Mesenchymal stem cell (in vitro differentiated cells and primary cell): ENCODE measurements around the gene TMEM108.

Experiments
- DNase-seq: peaks from one replicate; pipeline ENCODE4 v3.0.0-alpha.2; 2013
- H2AFZ ChIP-seq: one replicate; pipeline ENCODE4 v1.6.1; 2013; ENCODE audit warnings: low read depth, mild to moderate bottlenecking, control low read depth, inconsistent platforms, low read length, moderate library complexity
- H2AK5ac ChIP-seq: 2 replicates; pipeline ENCODE4 v1.6.1; 2013; ENCODE audit warnings: low read length, moderate library complexity, mild to moderate bottlenecking, inconsistent platforms; ENCODE audit not compliant: severe bottlenecking
- H2BK120ac ChIP-seq: one replicate; pipeline ENCODE4 v1.6.1; 2013; ENCODE audit warnings: low read depth, mild to moderate bottlenecking, inconsistent platforms, low read length, moderate library complexity
- H2BK12ac ChIP-seq, 2 experiments: one replicate each; pipeline ENCODE4 v1.6.1; 2013; ENCODE audit warnings: inconsistent platforms in 2 of 2, low read length in 2 of 2, mild to moderate bottlenecking in 2 of 2, moderate library complexity in 2 of 2, control low read depth in 1 of 2
- H2BK15ac ChIP-seq: one replicate; pipeline ENCODE4 v1.6.1; 2013; ENCODE audit warnings: mild to moderate bottlenecking, low read depth, inconsistent platforms; ENCODE audit not compliant: poor library complexity, severe bottlenecking
- H2BK5ac ChIP-seq: 2 replicates; pipeline ENCODE4 v1.6.1; 2013; ENCODE audit warnings: low read depth, mild to moderate bottlenecking, low read length, control low read depth, inconsistent platforms; ENCODE audit not compliant: poor library complexity, severe bottlenecking
- H3K14ac ChIP-seq, 2 experiments: one replicate each; pipeline ENCODE4 v1.6.1; 2013; ENCODE audit warnings: inconsistent platforms in 2 of 2, low read length in 2 of 2, control low read depth in 1 of 2, mild to moderate bottlenecking in 1 of 2, moderate library complexity in 1 of 2
- H3K18ac ChIP-seq, 2 experiments: one replicate each; pipeline ENCODE4 v1.6.1; 2013; ENCODE audit warnings: inconsistent platforms in 2 of 2, low read length in 2 of 2, control low read depth in 1 of 2, low read depth in 1 of 2, mild to moderate bottlenecking in 1 of 2
- H3K23ac ChIP-seq, 2 experiments: one replicate each; pipeline ENCODE4 v1.6.1; 2013; ENCODE audit warnings: inconsistent platforms in 2 of 2, low read length in 2 of 2, mild to moderate bottlenecking in 2 of 2, moderate library complexity in 2 of 2, control low read depth in 1 of 2
- H3K27ac ChIP-seq: 2 replicates; pipeline ENCODE4 v1.5.1; 2013; ENCODE audit warnings: mild to moderate bottlenecking, moderate library complexity, low read length, control low read depth, inconsistent platforms; ENCODE audit not compliant: poor library complexity, severe bottlenecking
- H3K27me3 ChIP-seq, 2 experiments: 2 replicates each; pipeline versions ENCODE4 v1.6.1 to v1.7.0; 2013; ENCODE audit warnings: low read length in 2 of 2, mild to moderate bottlenecking in 2 of 2, moderate library complexity in 2 of 2, control low read depth in 1 of 2, inconsistent platforms in 1 of 2; ENCODE audit not compliant: control insufficient read depth in 1 of 2, insufficient read depth in 1 of 2
- H3K36me3 ChIP-seq, 2 experiments: 2 replicates each; pipeline versions ENCODE4 v1.6.1 to v1.7.0; 2013; ENCODE audit warnings: low read length in 2 of 2, control low read depth in 1 of 2, inconsistent platforms in 1 of 2, low read depth in 1 of 2, mild to moderate bottlenecking in 1 of 2; ENCODE audit not compliant: insufficient read depth in 2 of 2, control insufficient read depth in 1 of 2
- H3K4ac ChIP-seq, 2 experiments: one replicate each; pipeline ENCODE4 v1.6.1; 2013; ENCODE audit warnings: inconsistent platforms in 2 of 2, low read length in 2 of 2, mild to moderate bottlenecking in 2 of 2, moderate library complexity in 2 of 2, control low read depth in 1 of 2, low read depth in 1 of 2
- H3K4me1 ChIP-seq: 2 replicates; pipeline ENCODE4 v1.6.1; 2013; ENCODE audit warnings: low read depth, low read length, control low read depth; ENCODE audit not compliant: control insufficient read depth, insufficient read depth
- H3K4me2 ChIP-seq: 2 replicates; pipeline ENCODE4 v1.6.1; 2013; ENCODE audit warnings: low read length, mild to moderate bottlenecking, inconsistent platforms; ENCODE audit not compliant: poor library complexity, severe bottlenecking
- H3K4me3 ChIP-seq, 2 experiments: 2 replicates each; pipeline versions ENCODE4 v1.5.1 to v1.7.0; 2013; ENCODE audit warnings: low read length in 2 of 2, mild to moderate bottlenecking in 2 of 2, control low read depth in 1 of 2, low read depth in 1 of 2; ENCODE audit not compliant: insufficient read depth in 1 of 2
- H3K79me1 ChIP-seq: replicated peaks from 2 replicates; pipeline ENCODE4 v1.6.1; 2013; ENCODE audit warnings: mild to moderate bottlenecking, control low read depth, low read length, inconsistent platforms; ENCODE audit not compliant: poor library complexity, severe bottlenecking
- H3K9ac ChIP-seq: 2 replicates; pipeline ENCODE4 v1.7.0; 2013; ENCODE audit warnings: mild to moderate bottlenecking, low read length, moderate library complexity
- H3K9me3 ChIP-seq: 2 replicates; pipeline ENCODE4 v1.7.0; 2013; ENCODE audit warnings: mild to moderate bottlenecking, low read length; ENCODE audit not compliant: control insufficient read depth
- H4K8ac ChIP-seq: one replicate; pipeline ENCODE4 v1.6.1; 2013; ENCODE audit warnings: inconsistent platforms, mild to moderate bottlenecking, low read length, moderate library complexity
- H4K91ac ChIP-seq: one replicate; pipeline ENCODE4 v1.6.1; 2013; ENCODE audit warnings: mild to moderate bottlenecking, low read length, inconsistent platforms
- WGBS: methylation state at CpG from one replicate; pipeline ENCODE4 v1.1.7; 2013; ENCODE audit warnings: mixed read lengths; 5-methylcytosine and 5-hydroxymethylcytosine counted together

The TMEM108 gene

GRCh38 chr3:133329626-133330025 is 291.4 kb downstream of the TMEM108 start:
- no peak overlapping the region for H3K4me3 ChIP-seq
- H3K9ac ChIP-seq, result no peak overlapping the region
- WGBS, result 80% methylated on average over 1 of the region's 1 CpG
- H3K36me3 ChIP-seq, result no peaks in the 10 kb centered on the region
- H3K18ac ChIP-seq, result no peak overlapping the region
- H4K8ac ChIP-seq, result no peak overlapping the region
- H2BK15ac ChIP-seq, result no peak overlapping the region
- H3K27ac ChIP-seq, result no peak overlapping the region
- no peak overlapping the region for H2BK120ac ChIP-seq
- no peak for DNase-seq
- H3K4me1 ChIP-seq, result no peaks in the 10 kb centered on the region
- no peak overlapping the region for H3K4ac ChIP-seq
- H3K14ac ChIP-seq, result no peak overlapping the region
- no peak overlapping the region for H2AK5ac ChIP-seq
- H2AFZ ChIP-seq, result no peak overlapping the region
- H2BK5ac ChIP-seq, result no peak overlapping the region
- no peaks in the 10 kb centered on the region for H3K79me1 ChIP-seq
- H3K23ac ChIP-seq, result no peak overlapping the region
- peaks cover 0 to 3% of the 10 kb centered on the region in 2 experiments for H3K27me3 ChIP-seq
- no peak overlapping the region for H4K91ac ChIP-seq
- peaks cover 3% of the 10 kb centered on the region for H3K9me3 ChIP-seq
- no peak overlapping the region for H3K4me2 ChIP-seq
- no peak overlapping the region for H2BK12ac ChIP-seq

- H3K27ac ChIP-seq, result no peak overlapping the region
- H3K4me1 ChIP-seq, result no peaks in the 10 kb centered on the region
- no peaks in the 10 kb centered on the region for H3K36me3 ChIP-seq
- H4K8ac ChIP-seq, result no peak overlapping the region
- no peaks in the 10 kb centered on the region for H3K79me1 ChIP-seq
- DNase-seq, result no peak
- H3K14ac ChIP-seq, result no peak overlapping the region
- no peak overlapping the region for H3K18ac ChIP-seq
- H2AK5ac ChIP-seq, result no peak overlapping the region
- no peak overlapping the region for H3K4me3 ChIP-seq
- no peak overlapping the region for H2BK120ac ChIP-seq
- H2AFZ ChIP-seq, result no peak overlapping the region
- H3K27me3 ChIP-seq, result peaks cover 0 to 3% of the 10 kb centered on the region in 2 experiments
- no peak overlapping the region for H2BK12ac ChIP-seq
- H4K91ac ChIP-seq, result no peak overlapping the region
- WGBS, result 47% methylated on average over 1 of the region's 1 CpG
- no peak overlapping the region for H3K4me2 ChIP-seq
- no peak overlapping the region for H2BK15ac ChIP-seq
- H3K9me3 ChIP-seq, result peaks cover 1% of the 10 kb centered on the region
- H3K4ac ChIP-seq, result no peak overlapping the region
- H3K9ac ChIP-seq, result no peak overlapping the region
- H2BK5ac ChIP-seq, result no peak overlapping the region
- H3K23ac ChIP-seq, result no peak overlapping the region
Measured at GRCh38 chr3:133330065-133330464, 291.9 kb downstream of the TMEM108 start.

GRCh38 chr3:133330522-133330921 is 292.3 kb downstream of the TMEM108 start:
- Histone ChIP-seq H3K4me2 (no peak overlapping the region), H3K79me1 (no peaks in the 10 kb centered on the region), H3K18ac (no peak overlapping the region), H3K4me1 (no peaks in the 10 kb centered on the region), H4K91ac (no peak overlapping the region), H3K36me3 (no peaks in the 10 kb centered on the region), H3K9me3 (no peaks in the 10 kb centered on the region), H2BK120ac (no peak overlapping the region), H3K9ac (no peak overlapping the region), H3K14ac (no peak overlapping the region), H3K23ac (no peak overlapping the region), H2AK5ac (no peak overlapping the region), H3K4me3 (no peak overlapping the region), H3K4ac (no peak overlapping the region), H4K8ac (no peak overlapping the region), H2BK15ac (no peak overlapping the region), H2BK5ac (no peak overlapping the region), H2BK12ac (no peak overlapping the region), H3K27me3 (peaks cover 0 to 3% of the 10 kb centered on the region in 2 experiments), H3K27ac (no peak overlapping the region), H2AFZ (no peak overlapping the region)
- DNase-seq, result no peak

- Histone ChIP-seq H3K4me3 (no peak overlapping the region), H2BK120ac (no peak overlapping the region), H2AK5ac (no peak overlapping the region), H2BK5ac (no peak overlapping the region), H3K36me3 (no peaks in the 10 kb centered on the region), H4K8ac (no peak overlapping the region), H3K4ac (no peak overlapping the region), H3K27ac (no peak overlapping the region), H4K91ac (no peak overlapping the region), H3K79me1 (no peaks in the 10 kb centered on the region), H2BK15ac (no peak overlapping the region), H3K9ac (no peak overlapping the region), H2BK12ac (no peak overlapping the region), H2AFZ (no peak overlapping the region), H3K27me3 (peaks cover 4 to 8% of the 10 kb centered on the region in 2 experiments), H3K18ac (no peak overlapping the region), H3K9me3 (peaks cover 9% of the 10 kb centered on the region), H3K14ac (no peak overlapping the region), H3K4me2 (no peak overlapping the region), H3K4me1 (no peaks in the 10 kb centered on the region), H3K23ac (no peak overlapping the region)
- DNase-seq, result no peak
- 93% methylated on average over 2 of the region's 4 CpGs for WGBS
Measured at GRCh38 chr3:133354721-133355120, 316.5 kb downstream of the TMEM108 start.
